Breast epithelium (tissue), 3 donors: ENCODE results near the gene GRIK1.

Experiments used
- POLR2A ChIP-seq: fragments of 450-650 bp; IDR thresholded peaks from one replicate; pipeline ENCODE4 v1.6.1; 2016; ENCODE audit warnings: antibody characterized with exemption, mild to moderate bottlenecking, moderate library complexity
- TF ChIP-seq, protein P1 (sequence below), 3 donors: fragments of 450-650 bp; IDR thresholded peaks; one replicate each; pipeline ENCODE4 v1.5.1; 2016 to 2017; ENCODE audit warnings: antibody characterized with exemption in 3 of 3, mild to moderate bottlenecking in 3 of 3, moderate library complexity in 3 of 3

GRCh38 chr21:29719521-29719920 lies 220.3 kb downstream of the GRIK1 start:
- TF ChIP-seq, protein P1, sequence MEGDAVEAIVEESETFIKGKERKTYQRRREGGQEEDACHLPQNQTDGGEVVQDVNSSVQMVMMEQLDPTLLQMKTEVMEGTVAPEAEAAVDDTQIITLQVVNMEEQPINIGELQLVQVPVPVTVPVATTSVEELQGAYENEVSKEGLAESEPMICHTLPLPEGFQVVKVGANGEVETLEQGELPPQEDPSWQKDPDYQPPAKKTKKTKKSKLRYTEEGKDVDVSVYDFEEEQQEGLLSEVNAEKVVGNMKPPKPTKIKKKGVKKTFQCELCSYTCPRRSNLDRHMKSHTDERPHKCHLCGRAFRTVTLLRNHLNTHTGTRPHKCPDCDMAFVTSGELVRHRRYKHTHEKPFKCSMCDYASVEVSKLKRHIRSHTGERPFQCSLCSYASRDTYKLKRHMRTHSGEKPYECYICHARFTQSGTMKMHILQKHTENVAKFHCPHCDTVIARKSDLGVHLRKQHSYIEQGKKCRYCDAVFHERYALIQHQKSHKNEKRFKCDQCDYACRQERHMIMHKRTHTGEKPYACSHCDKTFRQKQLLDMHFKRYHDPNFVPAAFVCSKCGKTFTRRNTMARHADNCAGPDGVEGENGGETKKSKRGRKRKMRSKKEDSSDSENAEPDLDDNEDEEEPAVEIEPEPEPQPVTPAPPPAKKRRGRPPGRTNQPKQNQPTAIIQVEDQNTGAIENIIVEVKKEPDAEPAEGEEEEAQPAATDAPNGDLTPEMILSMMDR (IDR thresholded peaks at IDR 0.05): no peak
- no peak for TF ChIP-seq POLR2A
